HEK293 (cell line): ENCODE measurements around the gene PANK4.

Experiments used
- CTCF ChIP-seq: fragments of 450-650 bp; formaldehyde crosslinking; IDR thresholded peaks from 2 replicates; pipeline ENCODE4 v1.5.1; 2016; ENCODE audit warnings: missing biosample characterization, missing genetic modification characterization
- YY1 ChIP-seq: fragments of 450-650 bp; formaldehyde crosslinking; IDR thresholded peaks from 2 replicates; pipeline ENCODE4 v1.5.1; 2018; ENCODE audit warnings: missing biosample characterization, missing genetic modification characterization
- ZBTB11 ChIP-seq: fragments of 450-650 bp; formaldehyde crosslinking; conservative IDR thresholded peaks from 2 replicates; pipeline ENCODE4 v1.5.1; 2016; ENCODE audit warnings: low read depth, missing biosample characterization, missing genetic modification characterization
- ZNF140 ChIP-seq: fragments of 450-650 bp; formaldehyde crosslinking; IDR thresholded peaks from 2 replicates; pipeline ENCODE4 v1.5.1; 2016; ENCODE audit warnings: missing biosample characterization, missing genetic modification characterization
- ZNF24 ChIP-seq: fragments of 450-650 bp; formaldehyde crosslinking; IDR thresholded peaks from 2 replicates; pipeline ENCODE4 v1.5.1; 2016; ENCODE audit warnings: missing biosample characterization, missing genetic modification characterization
- ZNF274 ChIP-seq, 2 experiments: fragments of 200-500 bp in 1 of 2; fragments of 450-650 bp in 1 of 2; sonication (Bioruptor generic) in 1 of 2; formaldehyde crosslinking in 1 of 2; IDR thresholded peaks; 2 replicates each; pipeline versions ENCODE4 v1.5.1 to v1.6.1; 2014 to 2016; ENCODE audit warnings: borderline replicate concordance in 1 of 2, inconsistent platforms in 1 of 2, low read length in 1 of 2, missing biosample characterization in 1 of 2, missing genetic modification characterization in 1 of 2
- ZNF292 ChIP-seq: fragments of 450-650 bp; formaldehyde crosslinking; IDR thresholded peaks from 2 replicates; pipeline ENCODE4 v1.5.1; 2016; ENCODE audit warnings: low read depth, missing biosample characterization, missing genetic modification characterization, borderline replicate concordance
- ZNF398 ChIP-seq: fragments of 450-650 bp; formaldehyde crosslinking; IDR thresholded peaks from 2 replicates; pipeline ENCODE4 v1.5.1; 2017; ENCODE audit warnings: missing biosample characterization, missing genetic modification characterization
- ZNF433 ChIP-seq: fragments of 450-650 bp; formaldehyde crosslinking; IDR thresholded peaks from 2 replicates; pipeline ENCODE4 v1.5.1; 2016; ENCODE audit warnings: missing biosample characterization, missing genetic modification characterization, low read depth
- ZNF654 ChIP-seq: fragments of 450-650 bp; formaldehyde crosslinking; IDR thresholded peaks from 2 replicates; pipeline ENCODE4 v1.5.1; 2016; ENCODE audit warnings: low read depth, missing biosample characterization, missing genetic modification characterization

GRCh38 chr1:2495546-2495945 is 30.9 kb downstream of the PANK4 start:
- TF ChIP-seq ZBTB11 (tag by site-specific recombination), result no peak
- no peak for TF ChIP-seq CTCF
- no peak for TF ChIP-seq ZNF292
- no peak for TF ChIP-seq ZNF274 (IDR thresholded peaks at IDR 0.05; ENCODE audit: low read length)
- TF ChIP-seq ZNF274 (tag by site-specific recombination; IDR thresholded peaks at IDR 0.05; ENCODE audit: borderline replicate concordance), result no peak
- no peak for TF ChIP-seq ZNF654 (tag by site-specific recombination)
- no peak for TF ChIP-seq ZNF140 (tag by site-specific recombination)
- TF ChIP-seq ZNF433 (tag by site-specific recombination), result no peak
- no peak for TF ChIP-seq YY1 (tag by site-specific recombination)
- no peak for TF ChIP-seq ZNF24 (tag by site-specific recombination)
- no peak for TF ChIP-seq ZNF398
